ENCODE measurements around the gene APBB2. TPM values are rescaled to one million over a fixed set of nuclear protein-coding genes. Genes with fewer than 3 reads are reported as not detected.
"Not testable (repeated sequence)": the region's sequence is repeated elsewhere in the genome, so short reads cannot be mapped to it uniquely, and the experiment has no call there.

Gene APBB2
- polyA plus RNA-seq, 12 donors: 32.7 to 1,075 (median 44.2) TPM

- DNase-seq: no peak
Observed at GRCh38 chr4:41066049-41066448, 148.3 kb downstream of the APBB2 start.

GRCh38 chr4:41065434-41066006 lies 148.8 kb downstream of the APBB2 start:
- DNase-seq: no peak

GRCh38 chr4:41064953-41065352 lies 149.4 kb downstream of the APBB2 start:
- DNase-seq: no peak

- DNase-seq: no peak
Observed at GRCh38 chr4:41061482-41062185, 152.7 kb downstream of the APBB2 start.

- DNase-seq: no peak
Observed at GRCh38 chr4:41060352-41061334, 153.7 kb downstream of the APBB2 start.

- DNase-seq: not testable (repeated sequence)
Observed at GRCh38 chr4:41059411-41059810, 154.9 kb downstream of the APBB2 start.

GRCh38 chr4:41058426-41058825 lies 155.9 kb downstream of the APBB2 start:
- DNase-seq: no peak

GRCh38 chr4:41057467-41057866 lies 156.9 kb downstream of the APBB2 start:
- no peak for DNase-seq

GRCh38 chr4:41052287-41052686 lies 162.1 kb downstream of the APBB2 start:
- DNase-seq: no peak

- DNase-seq: no peak
Observed at GRCh38 chr4:41050880-41051775, 163.2 kb downstream of the APBB2 start.

GRCh38 chr4:41050116-41050515 lies 164.2 kb downstream of the APBB2 start:
- DNase-seq: no peak

- not testable (repeated sequence) for DNase-seq
Observed at GRCh38 chr4:41049176-41049575, 165.2 kb downstream of the APBB2 start.

- DNase-seq: no peak
Observed at GRCh38 chr4:41044791-41045190, 169.6 kb downstream of the APBB2 start.

- no peak for DNase-seq
Observed at GRCh38 chr4:41044165-41044564, 170.2 kb downstream of the APBB2 start.

- DNase-seq: no peak
Observed at GRCh38 chr4:41043465-41043864, 170.9 kb downstream of the APBB2 start.

GRCh38 chr4:41041551-41041950 lies 172.8 kb downstream of the APBB2 start:
- no peak for DNase-seq

GRCh38 chr4:41039317-41039716 lies 175.0 kb downstream of the APBB2 start:
- no peak for DNase-seq

- no peak for DNase-seq
Observed at GRCh38 chr4:41038304-41038703, 176.0 kb downstream of the APBB2 start.

- DNase-seq: no peak
Observed at GRCh38 chr4:41029098-41029497, 185.2 kb downstream of the APBB2 start.

- no peak for DNase-seq
Observed at GRCh38 chr4:41028392-41029076, 185.8 kb downstream of the APBB2 start.

GRCh38 chr4:41026971-41027370 lies 187.4 kb downstream of the APBB2 start:
- DNase-seq: no peak

Data from muscle of arm (tissue), 12 donors.